GM11168 (cell line): ENCODE measurements around the gene SPATA24.
"Not testable (repeated sequence)": the region's sequence is repeated elsewhere in the genome, so short reads cannot be mapped to it uniquely, and the experiment has no call there.

Experiments
- in situ Hi-C: fragments of 300-500 bp; cut with MboI; formaldehyde crosslinking; loops from one replicate; pipeline ENCODE4 v1.12.0; 2022; ENCODE audit warnings: low sequenced_read_pairs; ENCODE audit not compliant: unreplicated experiment

The SPATA24 gene

DNA sequence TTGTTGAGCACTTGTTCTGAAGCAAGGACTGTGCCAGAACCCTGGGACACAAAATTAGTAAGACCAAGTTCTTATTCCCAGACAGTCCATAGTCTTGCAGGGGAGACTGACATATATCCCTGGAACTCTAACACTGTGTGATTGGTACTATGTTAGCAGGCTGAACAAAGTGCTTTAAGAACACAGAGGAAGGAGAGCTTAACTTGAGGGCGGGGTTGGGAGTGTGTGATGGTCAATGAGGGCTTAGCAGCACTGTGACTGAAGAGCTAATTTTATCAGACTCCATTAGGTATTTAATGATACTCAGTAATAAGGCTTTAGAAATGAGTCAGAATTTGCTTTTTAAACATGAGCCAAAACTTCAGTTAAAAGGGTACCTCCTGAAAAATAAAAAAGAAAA lies 14.9 kb upstream of the SPATA24 start:
- in situ Hi-C loops, result no loop called here

DNA sequence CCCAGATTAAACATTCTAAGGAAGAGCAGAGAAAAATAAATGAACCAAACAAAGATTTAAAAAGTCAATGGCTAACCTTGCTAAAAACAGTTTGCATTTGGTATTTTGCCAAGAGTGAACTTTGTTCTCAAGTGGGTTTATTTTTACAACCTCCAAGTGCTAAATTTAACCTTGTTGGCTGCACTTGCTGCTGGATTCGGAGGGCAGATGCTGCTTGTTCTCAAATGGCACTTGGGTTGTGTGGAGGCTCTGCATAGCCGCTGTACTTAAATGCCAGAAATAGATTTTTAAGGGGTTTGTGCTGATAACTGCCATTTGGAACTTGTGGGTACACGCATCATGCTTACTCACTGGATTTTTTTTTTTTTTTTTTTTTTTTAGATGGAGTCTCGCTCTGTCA lies 13.3 kb upstream of the SPATA24 start:
- in situ Hi-C loops, result no loop called here

DNA sequence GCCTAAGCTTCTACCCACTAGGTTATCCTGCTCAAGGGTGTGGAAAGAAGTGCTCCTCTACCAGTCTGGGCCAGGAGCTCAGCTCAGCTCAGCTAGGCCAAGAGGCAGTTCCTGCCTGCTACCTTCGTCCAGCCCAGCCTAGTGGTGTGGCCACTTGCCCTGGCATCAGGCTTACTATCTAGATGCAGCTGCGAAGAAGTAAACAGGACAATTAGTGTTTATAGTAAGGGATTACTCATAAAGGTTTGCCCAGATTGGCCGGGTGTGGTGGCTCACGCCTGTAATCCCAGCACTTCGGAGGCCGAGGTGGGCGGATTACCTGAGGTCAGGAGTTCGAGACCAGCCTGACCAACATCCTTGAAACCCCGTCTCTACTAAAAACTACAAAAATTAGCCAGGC lies 12.8 kb upstream of the SPATA24 start:
- in situ Hi-C loops, result no loop called here

- in situ Hi-C loops, result no loop called here
Measured at GRCh38 chr5:139415869-139416268, 12.0 kb upstream of the SPATA24 start.

- in situ Hi-C loops, result no loop called here
Measured at GRCh38 chr5:139415221-139415861, 11.5 kb upstream of the SPATA24 start.

DNA sequence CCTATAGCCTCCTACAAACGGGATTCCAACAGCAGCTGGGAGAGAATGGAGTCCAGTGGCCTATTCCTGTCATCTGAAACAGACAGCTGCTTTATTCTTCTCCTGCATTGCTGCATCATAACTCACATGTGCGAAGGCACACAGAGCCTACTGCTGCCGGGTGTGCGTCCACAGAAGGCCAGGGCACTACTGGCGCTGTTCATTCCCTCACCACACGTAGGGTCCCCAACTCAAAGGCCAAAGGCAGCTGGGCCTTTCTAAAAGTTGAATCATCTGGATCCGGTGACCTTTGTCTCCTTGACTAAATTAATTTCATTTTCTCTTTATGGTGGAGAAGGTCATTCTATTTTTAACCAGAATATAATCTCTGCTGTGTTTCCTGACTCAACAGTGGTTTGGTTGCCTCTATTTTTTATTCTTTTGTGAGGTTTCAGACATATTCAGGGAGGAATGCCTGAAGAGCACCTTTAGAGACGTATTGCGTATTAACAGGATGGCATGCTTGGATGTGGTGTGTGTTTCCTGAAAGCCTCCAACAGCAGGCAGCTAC lies 10.8 kb upstream of the SPATA24 start:
- in situ Hi-C loops, result loop anchor here (5.0 kb wide), 1 partner anchor 103 kb away; no protein-coding TSS in a partner anchor

DNA sequence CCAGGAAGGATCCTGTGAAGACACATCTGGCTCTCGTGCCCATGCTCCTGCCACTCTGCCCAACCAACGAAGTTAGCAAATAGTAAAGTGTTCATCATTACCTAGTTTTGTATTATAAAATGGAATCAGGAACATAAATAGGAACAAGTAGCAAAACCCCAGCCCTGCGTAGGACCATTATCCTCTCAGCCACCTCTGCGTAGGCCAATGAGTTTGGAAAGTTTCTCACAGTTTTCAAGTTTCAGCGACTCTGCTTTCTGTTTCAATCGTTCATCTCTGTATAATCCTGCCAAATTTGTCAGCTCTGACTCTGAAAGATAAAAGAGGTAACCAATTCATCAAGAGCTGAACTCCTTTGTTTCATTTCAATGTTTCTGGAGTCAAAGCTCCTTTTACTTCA lies 10.1 kb upstream of the SPATA24 start:
- in situ Hi-C loops, result loop anchor here (5.0 kb wide), 1 partner anchor 103 kb away; no protein-coding TSS in a partner anchor

GRCh38 chr5:139413153-139413552 lies 9.3 kb upstream of the SPATA24 start:
- in situ Hi-C loops, result loop anchor here (5.0 kb wide), 1 partner anchor 104 kb away; no protein-coding TSS in a partner anchor

GRCh38 chr5:139410993-139411828 lies 7.3 kb upstream of the SPATA24 start:
- in situ Hi-C loops, result loop anchor here (5.0 kb wide), 1 partner anchor 106 kb away; no protein-coding TSS in a partner anchor

- in situ Hi-C loops, result loop anchor here (5.0 kb wide), 1 partner anchor 107 kb away; no protein-coding TSS in a partner anchor
Measured at GRCh38 chr5:139410121-139410992, 6.5 kb upstream of the SPATA24 start.

DNA sequence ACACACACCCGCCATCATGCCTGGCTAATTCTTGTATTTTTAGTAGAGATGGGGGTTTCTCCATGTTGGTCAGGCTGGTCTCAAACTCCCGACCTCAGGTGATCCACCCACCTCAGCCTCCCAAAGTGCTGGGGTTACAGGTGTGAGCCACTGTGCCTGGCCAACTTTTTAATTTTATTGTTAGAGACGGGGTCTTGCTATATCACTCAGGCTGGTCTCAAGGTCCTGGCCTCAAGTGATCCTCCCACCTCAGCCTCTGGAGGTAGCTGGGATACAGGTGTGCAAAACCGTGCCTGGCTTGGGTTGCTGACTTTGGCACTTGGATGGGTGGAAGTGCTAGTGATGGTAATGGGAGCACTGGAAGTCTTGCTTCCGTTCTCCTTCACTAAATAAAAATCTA lies 5.2 kb upstream of the SPATA24 start:
- in situ Hi-C loops, result not testable (repeated sequence)

GRCh38 chr5:139408191-139408590 lies 4.3 kb upstream of the SPATA24 start:
- in situ Hi-C loops, result no loop called here

- in situ Hi-C loops, result no loop called here
Measured at GRCh38 chr5:139407517-139407916, 3.6 kb upstream of the SPATA24 start.

GRCh38 chr5:139406963-139407362 lies 3.1 kb upstream of the SPATA24 start:
- in situ Hi-C loops, result no loop called here

GRCh38 chr5:139404484-139404840 lies 573 bp upstream of the SPATA24 start:
- in situ Hi-C loops, result no loop called here

- in situ Hi-C loops, result no loop called here
Measured at GRCh38 chr5:139403418-139403786, 487 bp downstream of the SPATA24 start.

DNA sequence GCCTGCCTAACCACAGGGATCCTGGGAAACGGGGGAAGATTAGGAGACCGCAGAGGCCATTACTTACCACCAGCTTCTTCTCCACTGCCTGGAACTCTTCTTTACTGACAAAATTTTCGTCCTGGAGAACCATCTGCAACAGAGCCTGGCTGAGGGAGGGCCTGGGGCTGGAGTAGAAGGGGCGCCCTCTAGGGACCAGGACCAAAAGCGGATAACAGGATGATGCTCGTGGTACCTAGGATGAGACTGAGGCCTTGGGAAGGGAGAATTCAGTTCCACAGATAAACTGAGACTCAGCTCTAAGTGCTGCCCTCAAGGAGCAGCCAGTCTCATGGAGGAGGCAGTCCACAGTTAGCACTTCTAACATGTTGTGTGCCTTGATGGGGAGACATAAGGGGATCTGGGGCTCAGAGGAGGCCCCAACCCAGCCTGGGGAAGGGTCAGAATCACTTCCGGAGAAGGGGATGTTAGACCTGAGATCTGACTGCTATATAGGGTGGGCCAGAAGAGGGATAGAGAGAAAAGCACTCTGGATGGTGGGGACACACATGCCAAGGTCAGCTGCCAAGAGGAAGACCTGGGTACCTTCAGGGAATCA lies 1.2 kb downstream of the SPATA24 start:
- in situ Hi-C loops, result no loop called here

DNA sequence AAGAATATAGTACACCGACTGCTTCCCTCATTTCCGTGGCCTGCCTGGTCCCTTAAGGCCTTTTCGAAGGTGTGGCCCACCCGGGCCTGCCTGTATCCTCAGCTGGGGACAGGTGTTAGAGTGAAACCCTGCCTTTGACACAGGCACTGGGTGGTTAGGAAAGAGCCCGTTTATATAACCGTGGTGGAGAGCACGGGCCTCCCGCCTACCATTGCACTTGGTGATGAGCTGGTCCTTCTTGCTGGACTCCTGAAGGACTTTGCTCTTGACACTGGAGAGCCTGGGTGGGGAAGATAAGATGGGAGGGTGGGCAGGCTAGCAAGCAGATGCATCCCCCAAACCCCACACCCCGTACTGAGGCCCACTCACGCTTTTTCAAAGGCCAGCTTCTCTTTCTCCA lies 2.3 kb downstream of the SPATA24 start:
- in situ Hi-C loops, result no loop called here

- in situ Hi-C loops, result no loop called here
Measured at GRCh38 chr5:139399501-139400121, 4.3 kb downstream of the SPATA24 start.

DNA sequence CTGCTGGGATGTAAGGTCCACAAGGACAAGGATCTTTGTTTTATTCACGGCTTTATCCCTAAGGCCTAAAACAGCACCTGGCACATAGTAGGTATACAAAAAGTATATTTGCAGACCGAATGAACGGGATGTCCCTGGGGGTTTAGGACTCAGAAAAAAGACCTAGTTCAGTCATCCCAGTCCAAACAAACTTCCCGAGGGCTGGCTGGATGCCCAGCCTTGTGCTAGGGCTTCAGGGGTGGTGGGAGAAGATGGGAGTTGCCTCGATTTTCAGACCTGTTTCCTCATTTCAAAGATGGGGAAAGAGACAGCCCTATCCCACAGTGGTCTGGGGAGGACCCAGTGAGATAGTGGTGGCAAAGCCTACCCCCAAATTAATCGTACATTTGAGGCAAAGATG lies 6.0 kb downstream of the SPATA24 start:
- in situ Hi-C loops, result no loop called here
